Mucosa of rectum (tissue), 2 donors: ENCODE data around the gene VPS13D.

ENCODE experiments used
- H3K27ac ChIP-seq, 2 donors: one replicate each; pipeline ENCODE4 v1.7.0; 2013; ENCODE audit warnings: inconsistent platforms in 2 of 2, low read depth in 2 of 2, low read length in 2 of 2
- H3K27me3 ChIP-seq, 2 donors: one replicate each; pipeline ENCODE4 v1.7.0; 2013; ENCODE audit warnings: low read length in 2 of 2; ENCODE audit not compliant: control insufficient read depth in 2 of 2, insufficient read depth in 2 of 2
- H3K36me3 ChIP-seq, 2 donors: one replicate each; pipeline ENCODE4 v1.7.0; 2013; ENCODE audit warnings: low read length in 2 of 2; ENCODE audit not compliant: control insufficient read depth in 2 of 2, insufficient read depth in 2 of 2
- H3K4me1 ChIP-seq, 2 donors: one replicate each; pipeline ENCODE4 v1.7.0; 2013; ENCODE audit warnings: low read length in 2 of 2, mild to moderate bottlenecking in 1 of 2; ENCODE audit not compliant: control insufficient read depth in 2 of 2, insufficient read depth in 2 of 2
- H3K4me3 ChIP-seq, 2 donors: one replicate each; pipeline ENCODE4 v1.7.0; 2013; ENCODE audit warnings: low read length in 2 of 2
- H3K9ac ChIP-seq, 2 donors: one replicate each; pipeline ENCODE4 v1.7.0; 2013; ENCODE audit warnings: low read length in 2 of 2, low read depth in 1 of 2, mild to moderate bottlenecking in 1 of 2
- H3K9me3 ChIP-seq, 2 donors: one replicate each; pipeline ENCODE4 v1.7.0; 2013; ENCODE audit warnings: low read length in 2 of 2; ENCODE audit not compliant: control insufficient read depth in 2 of 2
- donor health status: healthy.
- donor health status: Normal muscosa, but diverticular disease.

The VPS13D gene

DNA sequence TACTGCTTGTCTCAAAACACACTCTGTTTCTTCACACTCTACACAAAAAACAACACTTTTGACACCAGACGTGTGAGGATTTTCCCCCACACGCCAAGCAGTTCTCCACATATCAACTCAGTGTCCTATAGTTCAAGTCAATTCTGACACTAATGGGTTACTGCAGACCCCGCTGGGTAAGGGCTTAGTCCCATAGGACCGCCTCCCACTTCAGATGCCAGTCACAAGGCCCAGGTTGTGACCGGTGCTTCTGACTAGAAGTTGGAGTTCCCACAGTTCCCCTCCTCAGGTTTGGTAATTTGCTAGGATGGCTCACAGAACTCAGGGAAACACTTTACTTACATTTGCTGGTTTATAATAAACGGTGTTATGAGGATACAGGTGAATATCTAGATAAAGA lies 19.9 kb downstream of the VPS13D start:
- Histone ChIP-seq H3K4me1 (no peaks in the 10 kb centered on the region), H3K4me3 (no peak overlapping the region), H3K36me3 (peaks cover 61 to 72% of the 10 kb centered on the region in 2 donors)

DNA sequence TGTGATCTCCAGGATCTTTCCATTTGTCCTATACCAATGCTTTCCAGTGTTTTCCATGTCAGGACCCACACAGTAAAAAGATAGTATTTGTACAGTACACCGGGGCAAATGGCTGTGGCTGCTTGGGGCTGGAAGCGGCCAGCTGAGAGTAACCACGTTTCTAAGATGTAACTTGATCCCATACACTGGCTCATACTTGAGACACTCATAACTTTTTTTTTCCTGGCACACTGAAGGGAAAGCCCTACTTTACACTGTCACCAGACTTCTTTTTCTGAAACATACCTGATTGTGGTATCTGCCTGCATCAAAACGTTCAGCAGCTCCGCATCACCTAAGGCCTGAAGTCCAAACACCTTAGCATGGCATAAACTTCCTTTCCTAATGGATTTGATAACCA lies 21.6 kb downstream of the VPS13D start:
- no peak overlapping the region for H3K27ac ChIP-seq
- H3K4me3 ChIP-seq = no peak overlapping the region
- H3K4me1 ChIP-seq = no peaks in the 10 kb centered on the region
- no peaks in the 10 kb centered on the region for H3K9me3 ChIP-seq
- H3K36me3 ChIP-seq = peaks cover 57 to 63% of the 10 kb centered on the region in 2 donors
- no peak overlapping the region for H3K9ac ChIP-seq
- no peaks in the 10 kb centered on the region for H3K27me3 ChIP-seq

More for the DNA sequence above, 19.9 kb downstream of the VPS13D start:
- H3K9ac ChIP-seq = no peak overlapping the region
- no peak overlapping the region for H3K27ac ChIP-seq
- no peaks in the 10 kb centered on the region for H3K9me3 ChIP-seq
- H3K27me3 ChIP-seq = no peaks in the 10 kb centered on the region

DNA sequence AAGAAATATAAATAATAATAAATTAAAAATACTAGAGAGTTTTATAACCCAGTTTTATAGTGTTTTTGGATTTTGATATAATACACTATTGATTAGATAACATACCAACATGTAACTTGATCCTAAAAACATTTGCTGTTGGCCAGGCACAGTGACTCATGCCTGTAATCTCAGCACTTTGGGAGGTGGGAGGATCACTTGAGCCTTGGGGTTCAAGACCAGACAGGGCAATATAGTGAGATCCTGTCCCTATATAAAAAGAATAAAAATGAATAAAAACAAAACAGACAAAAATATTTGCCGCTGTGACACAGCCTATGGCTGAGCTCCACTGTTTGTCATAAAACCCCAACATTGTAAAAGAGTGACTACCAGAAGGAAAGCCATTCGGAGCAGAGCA lies 26.1 kb downstream of the VPS13D start:
- Histone ChIP-seq H3K27ac (no peak overlapping the region), H3K36me3 (peaks cover 57 to 73% of the 10 kb centered on the region in 2 donors), H3K27me3 (no peaks in the 10 kb centered on the region), H3K9me3 (no peaks in the 10 kb centered on the region), H3K4me3 (no peak overlapping the region), H3K9ac (no peak overlapping the region), H3K4me1 (no peaks in the 10 kb centered on the region)

DNA sequence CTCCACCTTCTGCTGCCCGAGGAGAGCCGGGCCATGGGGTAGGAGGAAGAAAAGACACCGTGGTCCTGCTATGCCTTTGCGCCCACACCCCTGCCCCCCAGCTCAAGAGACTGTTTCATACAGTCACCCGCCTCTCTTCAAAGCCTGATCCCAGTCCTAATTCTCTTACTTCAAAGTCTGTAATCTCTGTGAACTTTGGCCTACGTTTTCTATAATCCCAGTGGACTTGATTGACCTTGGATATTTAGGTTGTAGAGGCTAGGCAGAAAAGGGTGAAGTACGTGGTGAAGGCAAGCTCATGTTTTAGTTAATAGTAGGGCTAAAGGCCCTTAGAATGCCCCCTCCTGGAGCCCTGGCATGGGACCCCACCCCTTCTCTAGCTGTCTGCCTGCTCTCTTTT lies 28.4 kb downstream of the VPS13D start:
- Histone ChIP-seq H3K27me3 (no peaks in the 10 kb centered on the region), H3K4me3 (no peak overlapping the region), H3K27ac (no peak overlapping the region), H3K4me1 (no peaks in the 10 kb centered on the region), H3K9ac (no peak overlapping the region), H3K9me3 (no peaks in the 10 kb centered on the region), H3K36me3 (peaks cover 65 to 75% of the 10 kb centered on the region in 2 donors)

DNA sequence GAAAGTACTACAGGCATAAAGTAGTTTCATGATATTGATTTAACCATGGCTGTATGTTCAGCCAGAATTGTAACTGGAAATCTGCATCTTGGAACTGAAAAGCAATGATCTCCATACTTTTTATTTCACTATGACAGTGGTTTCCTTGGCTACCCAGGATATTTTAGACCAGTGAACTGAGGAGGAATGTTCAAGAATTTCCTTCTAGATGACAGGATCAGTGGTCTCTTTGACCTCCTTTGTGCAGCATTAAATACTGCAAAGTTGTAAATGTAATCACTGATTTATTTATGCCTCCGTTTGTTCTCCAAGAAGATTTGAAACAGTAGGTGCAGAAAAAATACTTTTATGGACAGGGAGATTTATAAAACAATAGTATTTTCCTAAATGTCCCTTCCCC lies 39.5 kb downstream of the VPS13D start:
- no peak overlapping the region for H3K4me3 ChIP-seq
- H3K27ac ChIP-seq = no peak overlapping the region
- H3K36me3 ChIP-seq = peaks cover 46 to 76% of the 10 kb centered on the region in 2 donors
- no peaks in the 10 kb centered on the region for H3K9me3 ChIP-seq
- no peak overlapping the region for H3K9ac ChIP-seq
- H3K4me1 ChIP-seq = no peaks in the 10 kb centered on the region
- no peaks in the 10 kb centered on the region for H3K27me3 ChIP-seq

DNA sequence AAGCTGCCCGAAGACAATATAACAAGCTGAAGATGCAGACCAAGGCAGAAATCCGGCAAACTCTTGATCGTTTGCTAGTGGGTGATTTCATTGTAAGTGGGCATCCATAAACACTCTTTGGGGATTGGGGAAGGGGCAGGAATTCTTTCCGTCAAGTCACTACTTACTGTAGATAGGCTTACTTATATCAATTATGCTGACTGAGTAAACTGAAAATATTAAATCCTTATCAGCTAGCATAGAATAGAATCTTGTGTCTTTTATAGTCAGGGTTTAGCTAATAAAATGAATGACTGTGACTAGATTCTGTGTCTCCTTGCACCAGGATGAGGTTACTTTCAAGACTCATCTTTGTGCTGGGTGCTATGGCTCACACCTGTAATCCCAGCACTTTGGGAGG lies 41.2 kb downstream of the VPS13D start:
- H3K27ac ChIP-seq = no peak overlapping the region
- no peaks in the 10 kb centered on the region for H3K9me3 ChIP-seq
- no peak overlapping the region for H3K9ac ChIP-seq
- H3K27me3 ChIP-seq = no peaks in the 10 kb centered on the region
- H3K36me3 ChIP-seq = peaks cover 54 to 73% of the 10 kb centered on the region in 2 donors
- no peak overlapping the region for H3K4me3 ChIP-seq
- no peaks in the 10 kb centered on the region for H3K4me1 ChIP-seq

DNA sequence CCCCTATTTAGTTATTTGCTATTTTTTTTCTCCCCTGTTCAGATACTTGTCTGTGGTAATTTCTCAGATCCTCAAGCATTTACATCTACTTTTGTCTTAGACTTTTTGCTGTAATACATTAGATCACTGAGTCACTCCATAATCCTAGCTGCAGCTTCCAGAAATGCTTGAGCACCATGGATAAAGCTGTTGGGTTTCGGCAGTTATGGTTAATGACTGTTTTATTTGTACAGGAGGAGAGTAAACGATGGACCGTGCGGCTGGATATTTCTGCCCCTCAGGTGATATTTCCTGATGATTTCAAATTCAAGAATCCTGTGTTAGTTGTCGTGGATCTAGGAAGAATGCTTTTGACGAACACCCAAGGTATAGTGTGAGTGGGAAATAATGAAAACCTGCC lies 42.9 kb downstream of the VPS13D start:
- H3K36me3 ChIP-seq = peaks cover 61 to 80% of the 10 kb centered on the region in 2 donors
- H3K4me3 ChIP-seq = no peak overlapping the region

DNA sequence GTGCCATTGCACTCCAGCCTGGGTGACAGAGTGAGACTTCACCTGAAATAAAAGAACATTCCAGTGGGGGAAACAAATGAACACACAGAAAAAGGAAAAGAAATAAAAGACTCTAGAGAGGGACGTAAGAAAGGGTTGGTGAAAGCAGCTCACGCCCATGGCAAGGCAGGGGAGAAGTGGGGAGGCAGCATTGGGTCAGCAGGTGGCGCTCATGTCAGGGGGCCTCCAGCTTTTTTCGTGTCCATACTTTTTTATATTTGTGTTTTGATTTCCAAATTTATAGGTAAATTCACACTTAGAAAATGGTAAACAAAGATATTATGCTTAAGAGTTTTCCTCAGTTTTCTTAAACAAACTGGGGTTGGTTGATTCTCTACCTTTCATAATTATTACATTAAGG lies 45.5 kb downstream of the VPS13D start:
- Histone ChIP-seq H3K4me1 (no peaks in the 10 kb centered on the region), H3K9ac (no peak overlapping the region), H3K27ac (no peak overlapping the region), H3K9me3 (no peaks in the 10 kb centered on the region), H3K4me3 (no peak overlapping the region), H3K27me3 (no peaks in the 10 kb centered on the region), H3K36me3 (peaks cover 68 to 81% of the 10 kb centered on the region in 2 donors)

More for the DNA sequence above, 42.9 kb downstream of the VPS13D start:
- Histone ChIP-seq H3K9ac (no peak overlapping the region), H3K27ac (no peak overlapping the region), H3K4me1 (no peaks in the 10 kb centered on the region), H3K27me3 (no peaks in the 10 kb centered on the region), H3K9me3 (no peaks in the 10 kb centered on the region)

DNA sequence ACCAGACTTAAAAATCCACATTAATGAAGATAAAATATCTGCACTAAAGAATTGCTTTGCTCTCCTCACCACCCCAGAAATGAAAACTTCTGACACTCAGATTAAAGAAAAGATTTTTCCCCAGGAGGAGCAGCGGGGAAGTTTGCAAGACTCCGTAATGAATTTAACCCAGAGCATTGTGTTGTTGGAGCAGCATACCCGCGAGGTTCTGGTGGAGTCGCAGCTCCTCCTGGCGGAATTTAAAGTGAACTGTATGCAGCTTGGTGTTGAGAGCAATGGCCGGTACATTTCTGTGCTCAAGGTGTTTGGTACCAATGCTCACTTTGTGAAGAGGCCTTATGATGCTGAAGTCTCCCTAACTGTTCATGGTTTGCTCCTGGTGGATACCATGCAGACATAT lies 46.4 kb downstream of the VPS13D start:
- no peak overlapping the region for H3K27ac ChIP-seq
- H3K27me3 ChIP-seq = no peaks in the 10 kb centered on the region

DNA sequence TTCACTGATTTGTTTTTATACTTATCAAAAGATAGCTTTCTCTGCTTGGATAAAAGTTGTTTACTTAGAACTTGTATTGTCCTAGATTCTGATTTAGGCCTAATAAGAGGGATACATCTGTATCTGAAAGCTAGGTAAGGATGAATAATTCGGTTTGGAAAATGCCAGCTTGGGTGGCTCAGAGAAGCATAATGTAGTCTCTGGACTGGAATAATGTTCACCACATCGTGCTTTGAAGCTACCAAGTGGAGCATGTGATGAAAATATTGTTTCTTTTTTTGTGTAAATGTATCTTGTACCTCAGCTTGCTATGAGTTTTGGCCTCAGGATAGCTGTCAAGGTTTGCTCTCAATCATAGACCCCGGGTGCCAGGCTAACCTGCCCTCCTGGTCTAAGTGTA lies 49.2 kb downstream of the VPS13D start:
- H3K27me3 ChIP-seq = no peaks in the 10 kb centered on the region
- no peaks in the 10 kb centered on the region for H3K9me3 ChIP-seq
- no peaks in the 10 kb centered on the region for H3K4me1 ChIP-seq
- no peak overlapping the region for H3K9ac ChIP-seq
- peaks cover 70 to 83% of the 10 kb centered on the region in 2 donors for H3K36me3 ChIP-seq
- H3K4me3 ChIP-seq = no peak overlapping the region
- H3K27ac ChIP-seq = no peak overlapping the region

More for the DNA sequence above, 46.4 kb downstream of the VPS13D start:
- Histone ChIP-seq H3K9ac (no peak overlapping the region), H3K9me3 (no peaks in the 10 kb centered on the region), H3K4me1 (no peaks in the 10 kb centered on the region), H3K4me3 (no peak overlapping the region), H3K36me3 (peaks cover 63 to 79% of the 10 kb centered on the region in 2 donors)
